K562 (cell line): ENCODE measurements around the gene MYO9A. TPM values are rescaled to one million over a fixed set of nuclear protein-coding genes. Genes with fewer than 3 reads are reported as not detected.

Source experiments
- ATAC-seq: fragments of 200-7000 bp; cut with Tn5 transposase; 3 replicates; pipeline ENCODE4 v1.9.1; 2020; ENCODE audit warnings: moderate library complexity
- BruUV-seq: library from RNA; stranded (reverse); fragments of 400-500 nt; replicated peaks from 2 replicates; lab custom pipeline; 2021; lab: Mats Ljungman, UMichigan
- CTCF ChIA-PET: fragments of 300-600 bp; formaldehyde crosslinking; extraction: SDS; loops from one replicate; lab custom pipeline; 2021; ENCODE audit warnings: low intra/inter-chr PET ratio; lab: Yijun Ruan, JAX
- POLR2A ChIA-PET: fragments of 300-600, 350-650 bp; sonication (Branson Sonifier 250); formaldehyde crosslinking; extraction: SDS; loops from one replicate; lab custom pipeline; 2021; ENCODE audit warnings: antibody characterized with exemption, inconsistent platforms; lab: Yijun Ruan, JAX
- DNase-seq, 4 experiments: peaks; one replicate each; pipeline versions ENCODE4 v3.0.0 to v3.0.0-alpha.2; 2011 to 2018; ENCODE audit warnings: low spot score in 3 of 4, mixed read lengths in 3 of 4; ENCODE audit errors: extremely low read depth in 1 of 4
- FAIRE-seq: peaks from 2 replicates; lab custom pipeline; 2011; peaks lifted over from hg19 to GRCh38; lab: Jason Lieb, UNC
- H2AFZ ChIP-seq: 2 replicates; pipeline ENCODE4 v1.6.0; 2011; ENCODE audit warnings: low read depth, low read length, control low read depth, inconsistent platforms
- H3K27ac ChIP-seq: fragments of 200-600 bp; 3 replicates; pipeline ENCODE4 v1.8.0; 2011; ENCODE audit warnings: low read depth, mild to moderate bottlenecking, control low read depth, inconsistent platforms, low read length, moderate library complexity, mixed read lengths; ENCODE audit errors: extremely low read depth
- H3K27me3 ChIP-seq, 2 experiments: fragments of 300-600 bp in 1 of 2; 2 replicates in 1 of 2; 3 replicates in 1 of 2; pipeline versions ENCODE4 v1.6.0 to v1.8.0; 2011; ENCODE audit warnings: inconsistent platforms in 2 of 2, low read length in 2 of 2, mild to moderate bottlenecking in 1 of 2, mixed read lengths in 1 of 2, moderate library complexity in 1 of 2; ENCODE audit not compliant: control insufficient read depth in 2 of 2, insufficient read depth in 2 of 2
- H3K36me3 ChIP-seq: fragments of 300-600 bp; 3 replicates; pipeline ENCODE4 v1.8.0; 2011; ENCODE audit warnings: mild to moderate bottlenecking, low read length, inconsistent platforms; ENCODE audit not compliant: control insufficient read depth, insufficient read depth
- H3K4me1 ChIP-seq, 2 experiments: fragments of 200-600 bp in 1 of 2; replicated peaks in 1 of 2; 2 replicates in 1 of 2; 3 replicates in 1 of 2; pipeline versions ENCODE4 v1.5.1 to v1.8.0; 2011; ENCODE audit warnings: inconsistent platforms in 2 of 2, low read length in 2 of 2, mild to moderate bottlenecking in 1 of 2, mixed read lengths in 1 of 2, moderate library complexity in 1 of 2; ENCODE audit not compliant: control insufficient read depth in 2 of 2, insufficient read depth in 2 of 2
- H3K4me2 ChIP-seq: 2 replicates; pipeline ENCODE4 v1.6.1; 2011; ENCODE audit warnings: low read length, control low read depth, inconsistent platforms, mixed read lengths; ENCODE audit not compliant: insufficient read depth
- H3K4me3 ChIP-seq: fragments of 200-600 bp; sonication (generic), shearing (Covaris generic); 2 replicates; pipeline ENCODE4 v1.5.1; 2016; ENCODE audit warnings: control low read depth, inconsistent platforms
- H3K79me2 ChIP-seq: fragments of 200-600 bp; 3 replicates; pipeline ENCODE4 v1.8.0; 2011; ENCODE audit warnings: low read length, inconsistent platforms; ENCODE audit not compliant: control insufficient read depth, insufficient read depth
- H3K9ac ChIP-seq, 2 experiments: 2 replicates each; pipeline versions ENCODE4 v1.6.0 to v1.6.1; 2011; ENCODE audit warnings: low read depth in 2 of 2, low read length in 2 of 2, control low read depth in 1 of 2, inconsistent platforms in 1 of 2, mild to moderate bottlenecking in 1 of 2, mixed read lengths in 1 of 2; ENCODE audit not compliant: insufficient read depth in 1 of 2
- H3K9me1 ChIP-seq: one replicate; pipeline ENCODE4 v1.6.0; 2011; ENCODE audit warnings: inconsistent platforms, mild to moderate bottlenecking, low read length, moderate library complexity; ENCODE audit not compliant: control insufficient read depth, insufficient read depth
- H3K9me3 ChIP-seq: replicated peaks from 2 replicates; pipeline ENCODE4 v1.5.1; 2011; ENCODE audit warnings: low read depth, low read length, inconsistent platforms; ENCODE audit not compliant: control insufficient read depth, insufficient read depth
- H4K20me1 ChIP-seq: replicated peaks from 2 replicates; pipeline ENCODE4 v1.6.1; 2011; ENCODE audit warnings: low read length, inconsistent platforms, mixed read lengths; ENCODE audit not compliant: control insufficient read depth, insufficient read depth
- CBFA2T3 ChIP-seq: fragments of 450-650 bp; IDR thresholded peaks from 2 replicates; pipeline ENCODE4 v1.6.1; 2017
- CBX5 ChIP-seq: IDR thresholded peaks from 2 replicates; pipeline ENCODE4 v1.6.1; 2014; ENCODE audit warnings: low read depth, borderline replicate concordance
- DNMT1 ChIP-seq: fragments of 450-650 bp; IDR thresholded peaks from 2 replicates; pipeline ENCODE4 v1.6.1; 2016; ENCODE audit warnings: antibody characterized with exemption, mild to moderate bottlenecking
- EHMT2 ChIP-seq: fragments of 450-650 bp; IDR thresholded peaks from 2 replicates; pipeline ENCODE4 v1.6.1; 2018; ENCODE audit warnings: antibody characterized with exemption
- HLTF ChIP-seq: fragments of 450-650 bp; IDR thresholded peaks from 2 replicates; pipeline ENCODE4 v1.6.1; 2016
- JUND ChIP-seq, 2 experiments: IDR thresholded peaks; 2 replicates in 1 of 2; 3 replicates in 1 of 2; pipeline ENCODE4 v1.6.1; 2011; ENCODE audit warnings: borderline replicate concordance in 2 of 2, low read depth in 2 of 2, low read length in 2 of 2, improper control_type of control experiment in 1 of 2, missing biosample characterization in 1 of 2, missing genetic modification characterization in 1 of 2, missing genetic modification reagents in 1 of 2
- MAFF ChIP-seq: IDR thresholded peaks from 2 replicates; pipeline ENCODE4 v1.6.1; 2012; ENCODE audit warnings: low read length, improper control_type of control experiment
- SETDB1 ChIP-seq: IDR thresholded peaks from one replicate; pipeline ENCODE4 v1.6.1; 2012; ENCODE audit warnings: low read length, control low read depth, inconsistent platforms
- SP1 ChIP-seq: sonication (generic); formaldehyde crosslinking; IDR thresholded peaks from 2 replicates; pipeline ENCODE4 v1.8.1; 2022; ENCODE audit warnings: mild to moderate bottlenecking, missing genetic modification reagents
- SRF ChIP-seq, 2 experiments: fragments of 250-450, 450-650 bp in 1 of 2; sonication (Bioruptor Pico) in 1 of 2; sonication (generic) in 1 of 2; formaldehyde crosslinking; IDR thresholded peaks; 2 replicates each; pipeline versions ENCODE4 v1.5.0 to v1.5.1; 2020 to 2022; ENCODE audit warnings: mild to moderate bottlenecking in 1 of 2, missing genetic modification reagents in 1 of 2
- TAF7 ChIP-seq: fragments of 450-650 bp; IDR thresholded peaks from 2 replicates; pipeline ENCODE4 v1.6.1; 2016; ENCODE audit warnings: missing genetic modification characterization, missing compliant biosample characterization
- XRCC5 ChIP-seq: fragments of 200-400 bp; formaldehyde crosslinking; IDR thresholded peaks from 2 replicates; pipeline ENCODE4 v1.6.1; 2017; ENCODE audit warnings: low read depth, mild to moderate bottlenecking, low read length
- WGBS: fragments of 100-300 bp; shearing (Covaris generic); methylation state at CpG from one replicate; pipeline ENCODE4 v1.1.6; 2016; ENCODE audit warnings: low coverage, mixed read lengths; ENCODE audit not compliant: insufficient coverage; ENCODE audit errors: missing lambda C conversion rate; 5-methylcytosine and 5-hydroxymethylcytosine counted together
- in situ Hi-C: fragments of 300-500 bp; cut with MboI; formaldehyde crosslinking; loops from 4 replicates; pipeline ENCODE4 v1.15.0; 2018; ENCODE audit warnings: inconsistent platforms, mixed read lengths
- intact Hi-C: fragments of 100-400 bp; cut with micrococcal nuclease; formaldehyde crosslinking; loops from 2 replicates; pipeline ENCODE4 v1.14.2; 2022
- polyA plus RNA-seq, 8 experiments: library from polyadenylated mRNA; depleted of rRNA in 4 of 8; stranded (reverse) in 5 of 8; unstranded in 3 of 8; fragments of >200 nt; fragmentation: Nextera tagmentation in 2 of 8; fragmentation: Illumina TruSeq in 1 of 8; extraction: Ambion mirVana in 2 of 8; extraction: Trizol in 1 of 8; gene quantifications; 2 replicates each; pipeline versions ENCODE4 v1.2.1 to v1.2.3, GENCODE V29; 2011 to 2014; ENCODE audit warnings: inconsistent platforms in 1 of 8, missing spikeins in 1 of 8
- total RNA-seq, 7 experiments: library from RNA; depleted of rRNA in 6 of 7; stranded (reverse); fragments of >200 nt in 6 of 7; fragmentation: Illumina TruSeq in 2 of 7; extraction: Trizol in 2 of 7; gene quantifications; 2 replicates each; pipeline versions ENCODE4 v1.2.1 to v1.2.3, GENCODE V29; 2011 to 2021; ENCODE audit warnings: low replicate concordance in 1 of 7
- TF ChIP-seq, protein P1 (sequence below): fragments of 200-800 bp; sonication (Bioruptor generic); IDR thresholded peaks from 2 replicates; pipeline ENCODE4 v1.6.1; 2016; ENCODE audit warnings: missing genetic modification characterization, missing compliant biosample characterization
- TF ChIP-seq, protein P2 (sequence below), 2 experiments: fragments of 450-650 bp in 1 of 2; sonication (generic) in 1 of 2; formaldehyde crosslinking; conservative IDR thresholded peaks; 2 replicates each; pipeline versions ENCODE4 v1.4.0 to v1.8.1; 2020 to 2022; ENCODE audit warnings: mild to moderate bottlenecking in 1 of 2, missing genetic modification reagents in 1 of 2
- TF ChIP-seq, protein P3 (sequence below): IDR thresholded peaks from 2 replicates; pipeline ENCODE4 v1.6.1; 2011; ENCODE audit warnings: borderline replicate concordance, low read depth, mild to moderate bottlenecking, moderate library complexity, low read length; ENCODE audit not compliant: insufficient read depth, poor library complexity, severe bottlenecking

Gene MYO9A
- total and polyA plus RNA-seq, 9 of the 15 experiments (the other 6 are each of a cell fraction or from before 2014, with no cell fraction given), result 1.9 to 15.4 (median 5.8) TPM

DNA sequence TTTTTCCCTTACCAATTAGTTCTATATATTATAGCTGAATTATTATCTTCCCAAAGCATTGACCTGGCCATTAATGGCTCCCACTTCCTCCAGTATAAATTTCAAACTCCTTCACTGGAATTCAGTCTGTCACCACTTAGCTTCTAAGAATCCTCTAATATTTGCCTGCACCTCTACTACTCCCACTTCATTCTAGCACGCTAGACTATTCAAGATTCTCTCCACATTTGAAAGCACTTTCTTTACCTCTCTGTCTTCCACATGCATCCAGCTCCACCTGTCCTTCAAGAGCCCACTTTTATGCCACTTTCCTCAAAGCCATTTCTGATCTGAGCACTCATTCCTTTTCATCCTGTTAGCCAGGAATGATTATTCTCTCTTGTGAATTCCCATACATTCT lies 15.3 kb upstream of the MYO9A start:
- H4K20me1 ChIP-seq, result no peaks in the 10 kb centered on the region
- no TSS peak for BruUV-seq
- FAIRE-seq (no peak), ATAC-seq (no peak), DNase-seq (no peak)
- no peak overlapping the region for H2AFZ ChIP-seq
- POLR2A ChIA-PET, result no interaction called here
- no peaks in the 10 kb centered on the region for H3K79me2 ChIP-seq
- no peak overlapping the region for H3K4me2 ChIP-seq
- CTCF ChIA-PET, result no interaction called here
- H3K36me3 ChIP-seq, result no peaks in the 10 kb centered on the region
- H3K27ac ChIP-seq, result no peak overlapping the region
- H3K9me3 ChIP-seq, result no peaks in the 10 kb centered on the region
- 0% methylated on average over 1 of the region's 1 CpG for WGBS
- no peaks in the 10 kb centered on the region for H3K9me1 ChIP-seq
- H3K27me3 ChIP-seq, result peaks cover 4 to 5% of the 10 kb centered on the region in 2 experiments; a peak in 2 of 5 replicates
- intact Hi-C loops (no loop called here), in situ Hi-C loops (no loop called here)
- no peak overlapping the region for H3K9ac ChIP-seq
- no peak overlapping the region for H3K4me3 ChIP-seq
- H3K4me1 ChIP-seq, result no peaks in the 10 kb centered on the region
- TF ChIP-seq CBX5 (no peak), EHMT2 (no peak), SETDB1 (no peak), MAFF (no peak), SP1 (CRISPR knock-in tag) (no peak), XRCC5 (no peak), SRF (CRISPR knock-in tag; IDR thresholded peaks at IDR 0.05) (no peak), CBFA2T3 (no peak), HLTF (no peak), DNMT1 (no peak), JUND (IDR thresholded peaks at IDR 0.05; ENCODE audit: borderline replicate concordance, low read depth, low read length) (no peak), JUND (tag; IDR thresholded peaks at IDR 0.05; ENCODE audit: borderline replicate concordance, low read depth, low read length) (no peak), TAF7 (tag) (no peak)
- TF ChIP-seq, protein P1, sequence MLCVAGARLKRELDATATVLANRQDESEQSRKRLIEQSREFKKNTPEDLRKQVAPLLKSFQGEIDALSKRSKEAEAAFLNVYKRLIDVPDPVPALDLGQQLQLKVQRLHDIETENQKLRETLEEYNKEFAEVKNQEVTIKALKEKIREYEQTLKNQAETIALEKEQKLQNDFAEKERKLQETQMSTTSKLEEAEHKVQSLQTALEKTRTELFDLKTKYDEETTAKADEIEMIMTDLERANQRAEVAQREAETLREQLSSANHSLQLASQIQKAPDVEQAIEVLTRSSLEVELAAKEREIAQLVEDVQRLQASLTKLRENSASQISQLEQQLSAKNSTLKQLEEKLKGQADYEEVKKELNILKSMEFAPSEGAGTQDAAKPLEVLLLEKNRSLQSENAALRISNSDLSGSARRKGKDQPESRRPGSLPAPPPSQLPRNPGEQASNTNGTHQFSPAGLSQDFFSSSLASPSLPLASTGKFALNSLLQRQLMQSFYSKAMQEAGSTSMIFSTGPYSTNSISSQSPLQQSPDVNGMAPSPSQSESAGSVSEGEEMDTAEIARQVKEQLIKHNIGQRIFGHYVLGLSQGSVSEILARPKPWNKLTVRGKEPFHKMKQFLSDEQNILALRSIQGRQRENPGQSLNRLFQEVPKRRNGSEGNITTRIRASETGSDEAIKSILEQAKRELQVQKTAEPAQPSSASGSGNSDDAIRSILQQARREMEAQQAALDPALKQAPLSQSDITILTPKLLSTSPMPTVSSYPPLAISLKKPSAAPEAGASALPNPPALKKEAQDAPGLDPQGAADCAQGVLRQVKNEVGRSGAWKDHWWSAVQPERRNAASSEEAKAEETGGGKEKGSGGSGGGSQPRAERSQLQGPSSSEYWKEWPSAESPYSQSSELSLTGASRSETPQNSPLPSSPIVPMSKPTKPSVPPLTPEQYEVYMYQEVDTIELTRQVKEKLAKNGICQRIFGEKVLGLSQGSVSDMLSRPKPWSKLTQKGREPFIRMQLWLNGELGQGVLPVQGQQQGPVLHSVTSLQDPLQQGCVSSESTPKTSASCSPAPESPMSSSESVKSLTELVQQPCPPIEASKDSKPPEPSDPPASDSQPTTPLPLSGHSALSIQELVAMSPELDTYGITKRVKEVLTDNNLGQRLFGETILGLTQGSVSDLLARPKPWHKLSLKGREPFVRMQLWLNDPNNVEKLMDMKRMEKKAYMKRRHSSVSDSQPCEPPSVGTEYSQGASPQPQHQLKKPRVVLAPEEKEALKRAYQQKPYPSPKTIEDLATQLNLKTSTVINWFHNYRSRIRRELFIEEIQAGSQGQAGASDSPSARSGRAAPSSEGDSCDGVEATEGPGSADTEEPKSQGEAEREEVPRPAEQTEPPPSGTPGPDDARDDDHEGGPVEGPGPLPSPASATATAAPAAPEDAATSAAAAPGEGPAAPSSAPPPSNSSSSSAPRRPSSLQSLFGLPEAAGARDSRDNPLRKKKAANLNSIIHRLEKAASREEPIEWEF (CRISPR knock-in tag), result no peak
- TF ChIP-seq, protein P2, sequence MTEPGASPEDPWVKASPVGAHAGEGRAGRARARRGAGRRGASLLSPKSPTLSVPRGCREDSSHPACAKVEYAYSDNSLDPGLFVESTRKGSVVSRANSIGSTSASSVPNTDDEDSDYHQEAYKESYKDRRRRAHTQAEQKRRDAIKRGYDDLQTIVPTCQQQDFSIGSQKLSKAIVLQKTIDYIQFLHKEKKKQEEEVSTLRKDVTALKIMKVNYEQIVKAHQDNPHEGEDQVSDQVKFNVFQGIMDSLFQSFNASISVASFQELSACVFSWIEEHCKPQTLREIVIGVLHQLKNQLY (CRISPR knock-in tag; conservative IDR thresholded peaks at IDR 0.05), result no peak
- TF ChIP-seq, protein P3, sequence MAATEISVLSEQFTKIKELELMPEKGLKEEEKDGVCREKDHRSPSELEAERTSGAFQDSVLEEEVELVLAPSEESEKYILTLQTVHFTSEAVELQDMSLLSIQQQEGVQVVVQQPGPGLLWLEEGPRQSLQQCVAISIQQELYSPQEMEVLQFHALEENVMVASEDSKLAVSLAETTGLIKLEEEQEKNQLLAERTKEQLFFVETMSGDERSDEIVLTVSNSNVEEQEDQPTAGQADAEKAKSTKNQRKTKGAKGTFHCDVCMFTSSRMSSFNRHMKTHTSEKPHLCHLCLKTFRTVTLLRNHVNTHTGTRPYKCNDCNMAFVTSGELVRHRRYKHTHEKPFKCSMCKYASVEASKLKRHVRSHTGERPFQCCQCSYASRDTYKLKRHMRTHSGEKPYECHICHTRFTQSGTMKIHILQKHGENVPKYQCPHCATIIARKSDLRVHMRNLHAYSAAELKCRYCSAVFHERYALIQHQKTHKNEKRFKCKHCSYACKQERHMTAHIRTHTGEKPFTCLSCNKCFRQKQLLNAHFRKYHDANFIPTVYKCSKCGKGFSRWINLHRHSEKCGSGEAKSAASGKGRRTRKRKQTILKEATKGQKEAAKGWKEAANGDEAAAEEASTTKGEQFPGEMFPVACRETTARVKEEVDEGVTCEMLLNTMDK, result no peak
